ENCODE measurements around the gene HSF2BP.
"Not testable (repeated sequence)": the region's sequence is repeated elsewhere in the genome, so short reads cannot be mapped to it uniquely, and the experiment has no call there.

The HSF2BP gene

DNA sequence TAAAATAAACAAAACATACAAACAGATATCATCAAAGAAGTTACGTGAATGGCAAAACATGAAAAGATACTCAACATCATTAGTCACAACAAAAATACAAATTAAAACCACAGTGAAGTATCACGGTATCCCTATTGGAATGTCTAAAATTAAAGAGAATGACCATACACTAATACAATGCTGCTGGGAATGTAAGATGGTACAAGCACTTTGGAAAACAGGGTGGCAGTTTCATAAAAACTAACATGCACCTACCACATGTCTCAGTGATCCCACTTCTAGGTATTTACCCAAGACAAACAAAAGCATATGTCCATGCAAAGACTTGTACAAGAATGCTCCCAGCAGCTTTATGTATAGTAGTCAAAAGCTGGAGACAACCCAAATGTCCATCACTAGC is 69.1 kb downstream of the HSF2BP start:
- Histone ChIP-seq H3K4me1 (ENCODE audit: control insufficient read depth in 1 of 2, insufficient read depth in 2 of 2, low read length in 2 of 2) (no peaks in the 10 kb centered on the region), H3K4me3 (ENCODE audit: low read depth in 1 of 2, low read length in 2 of 2) (no peak overlapping the region), H3K27ac (ENCODE audit: low read length) (no peak overlapping the region), H3K27me3 (ENCODE audit: low read depth, low read length) (no peaks in the 10 kb centered on the region), H3K36me3 (ENCODE audit: control insufficient read depth in 1 of 2, insufficient read depth in 2 of 2, low read length in 2 of 2) (no peaks in the 10 kb centered on the region), H3K9me3 (ENCODE audit: control insufficient read depth in 1 of 2, low read length in 2 of 2) (no peaks in the 10 kb centered on the region)

DNA sequence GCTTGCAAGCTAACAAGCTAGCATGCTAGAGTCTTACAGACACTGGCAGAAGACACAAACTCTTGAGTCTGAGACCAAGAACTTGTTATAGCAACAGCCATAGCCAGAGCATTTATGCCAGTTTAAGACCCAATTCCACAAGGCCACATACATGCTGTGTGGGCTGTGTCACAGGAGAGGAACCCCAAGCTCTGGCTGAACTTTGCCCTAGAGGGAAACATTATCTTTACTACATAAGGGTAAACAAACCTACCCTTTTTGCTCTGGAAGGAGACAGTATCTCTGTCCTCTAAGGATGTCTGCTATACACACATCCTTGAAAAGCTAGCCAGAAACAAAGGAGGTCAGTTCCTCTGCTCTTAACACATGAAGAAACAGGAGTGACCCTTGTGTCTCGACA is 70.3 kb downstream of the HSF2BP start:
- no peak overlapping the region for H3K27ac ChIP-seq (ENCODE audit: low read length)
- no peaks in the 10 kb centered on the region for H3K4me1 ChIP-seq (ENCODE audit: control insufficient read depth in 1 of 2, insufficient read depth in 2 of 2, low read length in 2 of 2)
- no peaks in the 10 kb centered on the region for H3K36me3 ChIP-seq (ENCODE audit: control insufficient read depth in 1 of 2, insufficient read depth in 2 of 2, low read length in 2 of 2)
- no peak overlapping the region for H3K4me3 ChIP-seq (ENCODE audit: low read depth in 1 of 2, low read length in 2 of 2)
- H3K27me3 ChIP-seq (ENCODE audit: low read depth, low read length) = no peaks in the 10 kb centered on the region
- H3K9me3 ChIP-seq (ENCODE audit: control insufficient read depth in 1 of 2, low read length in 2 of 2) = no peaks in the 10 kb centered on the region

DNA sequence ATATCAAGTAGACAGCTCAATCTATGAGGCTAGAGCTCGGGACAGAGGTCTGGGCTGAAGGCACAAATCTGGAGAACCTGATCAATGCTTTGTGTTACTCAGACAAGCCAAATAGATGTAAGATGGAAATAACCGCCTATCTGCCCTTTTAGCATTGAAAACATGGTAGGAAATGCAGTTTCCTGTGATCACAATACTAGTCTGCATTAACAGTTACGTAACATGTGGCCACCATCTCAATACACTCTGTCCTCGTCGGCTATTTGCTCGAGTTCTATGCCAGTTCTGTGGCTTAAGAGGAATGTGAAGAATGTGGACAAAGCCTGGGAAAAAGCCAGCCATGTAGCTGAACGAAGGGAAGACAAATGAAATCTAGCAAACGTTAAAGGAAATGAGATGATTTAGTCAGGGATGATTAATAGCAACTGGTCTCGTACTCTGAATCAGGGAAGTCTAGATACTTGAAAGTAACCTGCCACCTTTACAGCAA is 73.3 kb downstream of the HSF2BP start:
- no peak overlapping the region for H3K27ac ChIP-seq (ENCODE audit: low read length)
- H3K4me3 ChIP-seq (ENCODE audit: low read depth in 1 of 2, low read length in 2 of 2) = no peak overlapping the region

DNA sequence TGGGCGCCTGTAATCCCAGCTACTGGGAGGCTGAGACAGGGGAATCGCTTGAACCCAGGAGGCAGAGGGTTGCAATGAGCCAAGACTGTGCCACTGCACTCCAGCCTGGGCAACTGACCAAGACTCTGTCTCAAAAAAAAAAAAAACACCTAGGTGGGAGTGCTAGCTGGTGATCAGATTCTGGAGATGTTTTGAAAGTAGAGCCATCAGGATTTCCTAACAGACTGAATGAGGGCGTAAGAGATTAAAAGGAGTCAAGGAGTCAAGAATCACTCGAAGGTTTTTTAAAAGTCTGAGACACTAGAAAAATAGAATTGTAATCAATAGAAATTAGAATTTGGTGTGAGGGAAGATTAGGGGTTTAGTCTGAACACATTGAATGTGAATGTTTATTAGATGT is 73.8 kb downstream of the HSF2BP start:
- H3K4me1 ChIP-seq (ENCODE audit: control insufficient read depth in 1 of 2, insufficient read depth in 2 of 2, low read length in 2 of 2) = no peaks in the 10 kb centered on the region
- H3K4me3 ChIP-seq (ENCODE audit: low read depth in 1 of 2, low read length in 2 of 2) = no peak overlapping the region
- H3K9me3 ChIP-seq (ENCODE audit: control insufficient read depth in 1 of 2, low read length in 2 of 2) = no peaks in the 10 kb centered on the region
- no peaks in the 10 kb centered on the region for H3K27me3 ChIP-seq (ENCODE audit: low read depth, low read length)
- no peak overlapping the region for H3K27ac ChIP-seq (ENCODE audit: low read length)
- H3K36me3 ChIP-seq (ENCODE audit: control insufficient read depth in 1 of 2, insufficient read depth in 2 of 2, low read length in 2 of 2) = no peaks in the 10 kb centered on the region

More for the DNA sequence above, 73.3 kb downstream of the HSF2BP start:
- no peaks in the 10 kb centered on the region for H3K27me3 ChIP-seq (ENCODE audit: low read depth, low read length)
- H3K9me3 ChIP-seq (ENCODE audit: control insufficient read depth in 1 of 2, low read length in 2 of 2) = no peaks in the 10 kb centered on the region
- no peaks in the 10 kb centered on the region for H3K36me3 ChIP-seq (ENCODE audit: control insufficient read depth in 1 of 2, insufficient read depth in 2 of 2, low read length in 2 of 2)
- H3K4me1 ChIP-seq (ENCODE audit: control insufficient read depth in 1 of 2, insufficient read depth in 2 of 2, low read length in 2 of 2) = no peaks in the 10 kb centered on the region

DNA sequence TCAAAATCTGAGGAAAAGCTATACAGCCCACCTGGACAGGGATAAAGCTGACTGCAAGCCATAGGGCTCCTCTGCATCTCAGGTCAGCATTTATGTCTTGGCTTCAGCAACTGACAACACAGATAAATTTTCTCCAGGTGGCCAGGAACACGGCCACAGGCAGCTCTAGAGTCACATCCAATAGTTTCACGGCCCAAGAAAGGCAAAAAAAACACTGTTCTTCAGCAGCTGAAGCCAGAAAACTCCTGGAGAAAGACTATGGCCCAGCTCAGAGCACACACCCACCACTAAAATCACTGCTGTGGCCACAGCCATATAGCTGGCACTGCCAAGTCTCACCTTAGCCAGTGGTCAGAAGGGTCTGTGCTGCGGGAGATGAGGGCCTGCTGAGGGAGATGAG is 77.8 kb downstream of the HSF2BP start:
- Histone ChIP-seq H3K9me3 (ENCODE audit: control insufficient read depth in 1 of 2, low read length in 2 of 2) (no peaks in the 10 kb centered on the region), H3K4me3 (ENCODE audit: low read depth in 1 of 2, low read length in 2 of 2) (no peak overlapping the region), H3K36me3 (ENCODE audit: control insufficient read depth in 1 of 2, insufficient read depth in 2 of 2, low read length in 2 of 2) (no peaks in the 10 kb centered on the region), H3K27ac (ENCODE audit: low read length) (no peak overlapping the region), H3K27me3 (ENCODE audit: low read depth, low read length) (no peaks in the 10 kb centered on the region), H3K4me1 (ENCODE audit: control insufficient read depth in 1 of 2, insufficient read depth in 2 of 2, low read length in 2 of 2) (no peaks in the 10 kb centered on the region)

DNA sequence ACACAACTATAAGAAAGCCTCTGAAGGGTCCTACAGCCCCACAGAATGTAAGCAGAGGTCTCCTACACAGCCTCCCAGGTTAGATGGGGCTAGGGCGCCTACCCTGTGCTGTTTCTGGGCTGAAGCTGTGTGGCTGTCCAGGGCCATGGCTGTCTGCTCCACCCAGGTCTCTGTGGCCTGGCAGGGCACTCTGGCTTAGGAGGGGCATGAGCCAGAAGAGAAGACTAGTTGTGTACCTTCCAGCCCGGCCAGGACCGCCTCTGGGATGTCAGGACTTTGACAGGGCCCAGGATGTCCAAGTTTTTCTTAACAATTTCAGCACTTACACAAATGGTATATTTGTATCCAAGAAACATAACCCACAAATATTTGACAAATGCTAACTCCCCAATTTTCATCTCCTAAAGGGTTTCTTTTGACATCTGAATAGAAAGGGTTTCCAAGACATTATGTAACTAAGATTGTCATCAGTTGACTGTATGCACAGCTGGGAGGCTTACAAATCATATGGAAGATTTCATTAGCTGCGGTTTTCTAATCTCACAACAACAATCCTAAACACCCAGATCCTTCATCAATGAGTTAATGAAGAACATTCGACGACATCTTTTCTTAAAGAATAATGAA is 80.5 kb downstream of the HSF2BP start:
- H3K4me1 ChIP-seq (ENCODE audit: control insufficient read depth in 1 of 2, insufficient read depth in 2 of 2, low read length in 2 of 2) = peaks cover 0 to 5% of the 10 kb centered on the region in 2 donors
- no peaks in the 10 kb centered on the region for H3K9me3 ChIP-seq (ENCODE audit: control insufficient read depth in 1 of 2, low read length in 2 of 2)
- no peak overlapping the region for H3K27ac ChIP-seq (ENCODE audit: low read length)
- no peak overlapping the region for H3K4me3 ChIP-seq (ENCODE audit: low read depth in 1 of 2, low read length in 2 of 2)
- H3K27me3 ChIP-seq (ENCODE audit: low read depth, low read length) = no peaks in the 10 kb centered on the region
- H3K36me3 ChIP-seq (ENCODE audit: control insufficient read depth in 1 of 2, insufficient read depth in 2 of 2, low read length in 2 of 2) = no peaks in the 10 kb centered on the region

DNA sequence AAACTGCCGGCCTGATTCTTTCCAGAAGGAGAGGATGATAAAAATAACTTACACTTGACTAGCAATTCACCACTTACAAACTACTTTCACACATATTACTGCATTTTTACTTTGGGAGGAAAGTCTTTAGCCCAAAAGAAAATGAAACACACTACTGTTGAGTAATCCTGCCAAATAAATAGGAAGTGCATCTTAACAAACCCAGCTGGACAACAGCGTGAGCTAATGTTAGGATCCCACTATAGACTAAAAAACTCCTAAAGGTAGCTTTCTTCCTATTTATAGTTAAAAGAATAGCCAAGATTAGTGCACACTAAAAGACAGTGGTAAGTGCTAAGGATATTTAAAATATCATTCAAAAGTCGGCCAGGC is 83.8 kb downstream of the HSF2BP start:
- H3K27ac ChIP-seq (ENCODE audit: low read length) = peak overlapping the region; percentile 0
- H3K27me3 ChIP-seq (ENCODE audit: low read depth, low read length) = no peaks in the 10 kb centered on the region
- no peaks in the 10 kb centered on the region for H3K9me3 ChIP-seq (ENCODE audit: control insufficient read depth in 1 of 2, low read length in 2 of 2)
- peaks cover 0 to 5% of the 10 kb centered on the region in 2 donors for H3K4me1 ChIP-seq (ENCODE audit: control insufficient read depth in 1 of 2, insufficient read depth in 2 of 2, low read length in 2 of 2)
- no peak overlapping the region for H3K4me3 ChIP-seq (ENCODE audit: low read depth in 1 of 2, low read length in 2 of 2)
- H3K36me3 ChIP-seq (ENCODE audit: control insufficient read depth in 1 of 2, insufficient read depth in 2 of 2, low read length in 2 of 2) = no peaks in the 10 kb centered on the region

DNA sequence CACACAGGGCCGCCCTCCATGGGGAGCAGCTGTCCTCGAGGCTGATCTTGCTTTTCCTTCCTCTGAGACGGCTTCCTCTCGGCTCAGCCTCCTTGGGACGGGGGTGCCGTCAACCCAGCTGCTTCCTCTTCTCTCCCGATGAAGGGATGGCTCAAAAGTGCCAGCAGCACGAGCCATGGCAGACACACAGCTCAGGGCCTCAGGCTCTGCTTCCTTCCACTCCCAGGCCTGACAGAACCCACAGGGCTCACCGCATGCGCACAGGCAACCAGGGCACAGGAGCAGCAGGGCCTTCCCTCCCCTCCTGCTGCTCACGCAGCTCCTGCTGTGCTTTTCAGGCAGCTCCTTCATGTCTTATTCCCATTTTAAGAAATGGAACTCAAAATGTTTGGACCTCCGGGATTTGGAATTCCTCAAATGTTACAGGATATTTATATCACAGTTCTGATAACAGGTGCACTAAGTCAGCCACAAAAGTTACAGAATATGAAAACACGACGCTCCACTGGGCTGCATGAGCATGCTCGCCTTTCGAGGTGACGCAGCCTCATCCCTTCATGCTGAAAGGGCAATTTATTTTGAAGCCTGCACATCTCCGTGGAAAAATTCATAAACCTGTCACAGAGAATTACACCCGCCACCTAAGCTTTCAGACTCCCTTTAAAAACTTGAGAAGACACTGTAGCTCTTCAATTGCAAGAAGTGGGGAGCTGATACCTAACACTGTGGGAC is 84.4 kb downstream of the HSF2BP start:
- H3K27me3 ChIP-seq (ENCODE audit: low read depth, low read length) = no peaks in the 10 kb centered on the region
- no peaks in the 10 kb centered on the region for H3K9me3 ChIP-seq (ENCODE audit: control insufficient read depth in 1 of 2, low read length in 2 of 2)
- H3K36me3 ChIP-seq (ENCODE audit: control insufficient read depth in 1 of 2, insufficient read depth in 2 of 2, low read length in 2 of 2) = no peaks in the 10 kb centered on the region
- peaks cover 0 to 5% of the 10 kb centered on the region in 2 donors for H3K4me1 ChIP-seq (ENCODE audit: control insufficient read depth in 1 of 2, insufficient read depth in 2 of 2, low read length in 2 of 2)
- H3K4me3 ChIP-seq (ENCODE audit: low read depth in 1 of 2, low read length in 2 of 2) = no peak overlapping the region
- peak overlapping the region; percentile 49 for H3K27ac ChIP-seq (ENCODE audit: low read length)

DNA sequence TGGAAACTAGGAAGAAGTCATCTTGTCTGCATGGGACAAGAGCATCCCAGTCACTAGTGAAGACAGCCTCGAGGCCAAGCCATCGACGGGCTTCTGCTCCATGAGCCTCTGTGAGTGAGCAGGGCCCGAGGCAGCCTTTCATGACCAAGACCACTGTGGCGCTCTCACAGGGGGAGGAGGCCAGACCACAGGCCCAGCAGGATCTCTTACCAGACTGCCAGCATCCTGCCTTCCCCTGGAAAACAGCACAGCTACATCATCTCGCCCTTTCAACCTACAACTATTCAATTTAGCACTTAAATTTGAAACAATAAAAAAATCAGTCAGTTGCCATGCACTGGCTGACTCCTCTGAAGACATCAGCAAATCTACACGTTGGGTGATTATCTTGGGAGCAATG is 85.4 kb downstream of the HSF2BP start:
- H3K9me3 ChIP-seq (ENCODE audit: control insufficient read depth in 1 of 2, low read length in 2 of 2) = no peaks in the 10 kb centered on the region
- no peak overlapping the region for H3K4me3 ChIP-seq (ENCODE audit: low read depth in 1 of 2, low read length in 2 of 2)
- no peaks in the 10 kb centered on the region for H3K27me3 ChIP-seq (ENCODE audit: low read depth, low read length)
- no peak overlapping the region for H3K27ac ChIP-seq (ENCODE audit: low read length)
- no peaks in the 10 kb centered on the region for H3K36me3 ChIP-seq (ENCODE audit: control insufficient read depth in 1 of 2, insufficient read depth in 2 of 2, low read length in 2 of 2)
- H3K4me1 ChIP-seq (ENCODE audit: control insufficient read depth in 1 of 2, insufficient read depth in 2 of 2, low read length in 2 of 2) = peaks cover 0 to 5% of the 10 kb centered on the region in 2 donors

DNA sequence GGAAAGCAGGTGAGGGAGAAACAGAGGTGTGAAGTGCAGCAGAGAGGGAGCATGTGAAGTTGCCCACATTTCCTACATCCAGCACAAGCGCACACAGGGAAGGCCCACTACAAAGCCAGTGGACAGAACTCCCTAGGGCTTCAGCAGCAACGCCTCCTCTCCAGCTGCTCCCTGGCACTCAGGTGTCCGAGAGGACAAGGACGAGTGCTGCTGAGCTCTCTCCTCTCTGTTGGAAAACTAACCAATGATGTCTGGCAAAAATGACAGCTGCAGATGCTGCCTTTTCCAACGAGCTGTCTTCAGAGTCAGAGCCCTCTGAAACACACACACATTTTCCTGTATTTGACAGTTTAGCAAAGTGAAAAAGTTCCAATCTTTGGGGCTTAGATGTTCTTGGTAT is 86.8 kb downstream of the HSF2BP start:
- Histone ChIP-seq H3K36me3 (ENCODE audit: control insufficient read depth in 1 of 2, insufficient read depth in 2 of 2, low read length in 2 of 2) (no peaks in the 10 kb centered on the region), H3K4me1 (ENCODE audit: control insufficient read depth in 1 of 2, insufficient read depth in 2 of 2, low read length in 2 of 2) (peaks cover 0 to 5% of the 10 kb centered on the region in 2 donors), H3K4me3 (ENCODE audit: low read depth in 1 of 2, low read length in 2 of 2) (no peak overlapping the region), H3K9me3 (ENCODE audit: control insufficient read depth in 1 of 2, low read length in 2 of 2) (no peaks in the 10 kb centered on the region), H3K27me3 (ENCODE audit: low read depth, low read length) (no peaks in the 10 kb centered on the region), H3K27ac (ENCODE audit: low read length) (no peak overlapping the region)

DNA sequence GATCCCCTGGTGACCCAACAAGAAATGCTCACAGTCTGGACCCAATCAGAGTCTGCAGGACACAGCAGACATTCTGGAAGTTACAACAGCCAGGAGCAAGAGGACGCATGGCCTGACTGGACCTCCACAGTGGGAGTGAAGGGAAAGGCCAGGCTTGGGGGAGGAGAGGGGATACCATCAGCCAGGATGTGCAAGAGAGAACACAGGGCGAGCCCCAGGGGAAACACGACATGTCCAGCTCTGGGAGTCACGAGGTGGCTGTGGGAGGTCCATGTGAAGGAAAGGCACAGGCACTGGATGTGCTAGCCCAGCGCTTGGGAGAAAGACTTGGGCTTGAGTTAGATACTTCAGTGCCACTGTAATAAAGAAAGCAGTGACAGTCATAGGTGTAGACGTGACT is 87.3 kb downstream of the HSF2BP start:
- Histone ChIP-seq H3K27me3 (ENCODE audit: low read depth, low read length) (no peaks in the 10 kb centered on the region), H3K9me3 (ENCODE audit: control insufficient read depth in 1 of 2, low read length in 2 of 2) (no peaks in the 10 kb centered on the region), H3K36me3 (ENCODE audit: control insufficient read depth in 1 of 2, insufficient read depth in 2 of 2, low read length in 2 of 2) (no peaks in the 10 kb centered on the region), H3K4me3 (ENCODE audit: low read depth in 1 of 2, low read length in 2 of 2) (no peak overlapping the region), H3K27ac (ENCODE audit: low read length) (no peak overlapping the region), H3K4me1 (ENCODE audit: control insufficient read depth in 1 of 2, insufficient read depth in 2 of 2, low read length in 2 of 2) (peaks cover 0 to 5% of the 10 kb centered on the region in 2 donors)

DNA sequence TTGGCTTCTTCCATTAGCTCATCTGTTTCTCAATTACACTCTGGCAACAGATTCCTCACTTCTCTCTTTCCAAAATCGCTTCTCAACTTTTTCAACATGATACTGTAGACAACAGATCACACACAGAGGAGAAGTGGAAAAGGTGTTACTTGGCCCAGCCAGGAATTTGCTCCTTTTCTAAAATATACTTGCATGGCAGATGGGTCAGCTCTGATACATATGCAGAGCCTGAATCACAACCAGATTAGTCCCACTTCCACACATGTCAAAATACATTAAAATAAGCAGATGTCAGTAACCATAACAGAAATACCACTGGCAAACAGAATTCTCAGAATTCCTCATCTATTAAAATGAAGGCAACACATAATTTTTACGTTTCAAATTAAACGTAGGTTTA is 89.1 kb downstream of the HSF2BP start:
- not testable (repeated sequence) for H3K27me3 ChIP-seq (ENCODE audit: low read depth, low read length); H3K36me3 ChIP-seq (ENCODE audit: control insufficient read depth in 1 of 2, insufficient read depth in 2 of 2, low read length in 2 of 2); H3K4me1 ChIP-seq (ENCODE audit: control insufficient read depth in 1 of 2, insufficient read depth in 2 of 2, low read length in 2 of 2); H3K4me3 ChIP-seq (ENCODE audit: low read depth in 1 of 2, low read length in 2 of 2); H3K9me3 ChIP-seq (ENCODE audit: control insufficient read depth in 1 of 2, low read length in 2 of 2); H3K27ac ChIP-seq (ENCODE audit: low read length)
